Activated CD4-positive, alpha-beta T cell treated with anti-CD3 and anti-CD28 coated beads, Interleukin-2, amount 10 ng/mL, durations not matched to agents 7 days and 5 days (primary cell): Measurements from ENCODE around the gene IGFBP5. TPM values are rescaled to one million over a fixed set of nuclear protein-coding genes. Genes with fewer than 3 reads are reported as not detected.

Experiments used
- CTCF ChIA-PET: fragments of 350-600 bp; sonication (Branson Sonifier 250); formaldehyde crosslinking; loops from one replicate; lab custom pipeline; 2021; ENCODE audit warnings: antibody characterized with exemption; lab: Charles Lee
- POLR2A ChIA-PET: fragments of 350-600 bp; sonication (Branson Sonifier 250); formaldehyde crosslinking; loops from one replicate; lab custom pipeline; 2021; ENCODE audit warnings: antibody characterized with exemption; lab: Charles Lee
- DNase-seq: peaks from one replicate; pipeline ENCODE4 v3.0.0-alpha.2; 2020
- H3K27ac Mint-ChIP-seq: one replicate; pipeline ENCODE4 v1.8.0; 2021; ENCODE audit warnings: mild to moderate bottlenecking, moderate library complexity, mixed read lengths
- H3K27me3 Mint-ChIP-seq: one replicate; pipeline ENCODE4 v1.8.0; 2021; ENCODE audit warnings: mixed read lengths
- H3K36me3 Mint-ChIP-seq: one replicate; pipeline ENCODE4 v1.8.0; 2021; ENCODE audit warnings: low read depth, mixed read lengths
- H3K4me1 Mint-ChIP-seq: one replicate; pipeline ENCODE4 v1.8.0; 2021; ENCODE audit warnings: mixed read lengths
- H3K4me3 Mint-ChIP-seq: one replicate; pipeline ENCODE4 v1.8.0; 2021; ENCODE audit warnings: mild to moderate bottlenecking, moderate library complexity, mixed read lengths
- H3K9me3 Mint-ChIP-seq: one replicate; pipeline ENCODE4 v1.8.0; 2021; ENCODE audit warnings: mixed read lengths
- total RNA-seq, 2 experiments: library from RNA; stranded (reverse); gene quantifications; one replicate each; pipeline ENCODE4 v1.2.3, GENCODE V29; 2021

IGFBP5 gene
- total RNA-seq, 2 experiments from 2014 or later = not detected

DNA sequence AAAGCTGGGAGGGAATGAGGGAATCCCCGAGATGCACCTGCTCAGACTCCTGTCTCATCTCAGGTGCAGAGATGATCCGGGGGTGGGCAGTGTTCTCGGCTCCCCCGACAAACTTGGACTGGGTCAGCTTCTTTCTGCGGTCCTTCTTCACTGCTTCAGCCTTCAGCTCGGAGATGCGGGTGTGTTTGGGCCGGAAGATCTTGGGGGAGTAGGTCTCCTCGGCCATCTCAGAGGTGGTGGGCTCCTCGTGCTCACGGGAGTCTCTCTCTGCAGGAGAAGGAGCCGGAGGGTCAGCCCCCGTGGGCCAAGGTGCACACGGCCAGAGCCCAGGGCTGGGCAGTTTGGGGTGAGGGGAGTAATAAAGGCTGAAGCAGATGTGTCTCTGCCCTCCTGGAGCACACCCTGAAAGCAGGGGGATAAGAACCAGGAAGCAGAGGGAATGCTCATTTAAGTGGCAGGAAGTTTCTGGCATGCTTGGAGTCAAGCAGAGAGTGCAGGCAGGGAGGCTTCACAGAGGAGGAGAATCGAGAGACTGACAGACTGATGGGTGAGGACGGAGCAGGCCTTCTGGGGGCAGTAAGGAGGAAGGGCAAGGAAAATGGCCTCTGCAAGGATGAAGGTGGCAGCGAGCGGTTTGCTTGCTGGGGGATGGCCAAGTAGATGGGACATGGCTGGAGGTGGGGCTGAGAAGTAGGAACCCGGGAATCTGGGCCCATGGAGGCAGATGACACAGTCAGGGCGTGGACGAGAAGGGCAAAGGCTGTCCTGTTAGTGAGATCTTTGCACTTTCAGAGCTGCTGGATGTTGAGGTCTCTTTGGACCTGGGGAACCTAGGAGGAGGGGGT lies 16.3 kb downstream of the IGFBP5 start:
- H3K9me3 Mint-ChIP-seq = no peaks in the 10 kb centered on the region
- no peak for DNase-seq
- no peak overlapping the region for H3K27ac Mint-ChIP-seq
- peaks cover 5% of the 10 kb centered on the region for H3K27me3 Mint-ChIP-seq
- POLR2A ChIA-PET = no interaction called here
- H3K36me3 Mint-ChIP-seq = no peaks in the 10 kb centered on the region
- H3K4me1 Mint-ChIP-seq = peaks cover 10% of the 10 kb centered on the region
- no peak overlapping the region for H3K4me3 Mint-ChIP-seq
- CTCF ChIA-PET = interaction anchor here (0.6 to 1.0 kb wide), 2 partner anchors 13 to 37 kb away, joined by 3 to 4 read pairs; no protein-coding TSS in a partner anchor

DNA sequence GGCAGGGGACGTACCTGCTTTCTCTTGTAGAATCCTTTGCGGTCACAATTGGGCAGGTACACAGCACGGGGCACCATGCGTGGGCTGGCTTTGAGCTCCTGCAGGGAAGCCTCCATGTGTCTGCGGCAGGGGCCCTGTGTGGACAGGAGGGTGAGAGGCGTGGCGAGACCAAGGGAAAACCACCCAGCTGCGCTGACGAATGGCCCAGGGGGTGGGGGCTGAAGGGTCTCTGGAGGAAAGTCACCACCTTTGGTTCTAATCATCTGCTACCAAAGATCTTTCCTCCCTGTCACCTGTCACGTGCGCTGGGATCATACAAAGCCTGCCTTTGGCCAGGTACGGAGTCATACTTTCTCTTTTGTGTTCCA lies 17.3 kb downstream of the IGFBP5 start:
- Mint-ChIP-seq H3K4me3 (no peak overlapping the region), H3K27me3 (peaks cover 2% of the 10 kb centered on the region), H3K27ac (no peak overlapping the region), H3K9me3 (no peaks in the 10 kb centered on the region), H3K36me3 (no peaks in the 10 kb centered on the region), H3K4me1 (peaks cover 10% of the 10 kb centered on the region)
- CTCF ChIA-PET = interaction anchor here (0.7 kb wide), 1 partner anchor 11 kb away, joined by 3 read pairs; no protein-coding TSS in a partner anchor
- no peak for DNase-seq
- POLR2A ChIA-PET = no interaction called here

DNA sequence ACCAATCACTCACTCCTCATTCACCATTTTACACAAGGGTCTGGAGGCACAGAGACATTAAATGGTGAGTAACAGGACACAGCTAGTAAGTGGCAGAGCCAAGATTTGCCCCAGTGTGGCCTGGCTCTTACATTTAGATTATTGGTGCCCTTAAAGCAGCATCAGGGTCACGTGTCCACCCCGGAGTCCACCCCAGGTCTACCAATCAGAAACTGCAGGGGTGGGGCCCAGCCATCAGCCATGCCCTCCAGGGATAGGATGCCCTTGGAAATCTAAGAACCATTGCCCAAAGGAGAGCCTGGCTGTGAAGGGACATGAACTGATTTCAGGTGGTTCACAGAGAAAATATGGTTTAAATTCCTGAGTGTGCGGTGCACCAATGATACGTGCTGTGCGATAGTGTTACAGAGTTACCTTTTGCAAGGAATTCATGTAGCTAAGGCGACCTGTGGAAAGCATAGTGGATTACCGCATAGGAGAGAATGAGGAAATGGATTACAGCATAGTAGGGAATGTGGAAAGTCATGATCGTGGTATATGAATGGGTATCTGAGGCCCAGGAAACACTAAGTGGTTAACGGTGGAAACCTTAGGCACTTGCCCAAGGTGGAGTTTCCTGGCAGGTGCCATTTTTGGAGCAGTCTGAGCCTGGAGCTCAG lies 17.8 kb downstream of the IGFBP5 start:
- CTCF ChIA-PET = interaction anchor here (0.5 to 0.7 kb wide), 2 partner anchors 11 to 565 kb away, joined by 3 read pairs; no protein-coding TSS in a partner anchor
- Mint-ChIP-seq H3K4me3 (no peak overlapping the region), H3K4me1 (peaks cover 10% of the 10 kb centered on the region), H3K27me3 (peaks cover 2% of the 10 kb centered on the region), H3K9me3 (no peaks in the 10 kb centered on the region), H3K36me3 (no peaks in the 10 kb centered on the region), H3K27ac (no peak overlapping the region)
- POLR2A ChIA-PET = no interaction called here
- no peak for DNase-seq

- Mint-ChIP-seq H3K27me3 (no peaks in the 10 kb centered on the region), H3K4me1 (peaks cover 2% of the 10 kb centered on the region), H3K4me3 (no peak overlapping the region), H3K27ac (no peak overlapping the region), H3K9me3 (no peaks in the 10 kb centered on the region), H3K36me3 (no peaks in the 10 kb centered on the region)
- POLR2A ChIA-PET = no interaction called here
- CTCF ChIA-PET = interaction anchor here (0.5 kb wide), 1 partner anchor 17 kb away, joined by 3 read pairs; no protein-coding TSS in a partner anchor
- no peak for DNase-seq
Measured at GRCh38 chr2:216676630-216677029, 18.7 kb downstream of the IGFBP5 start.

- Mint-ChIP-seq H3K27me3 (no peaks in the 10 kb centered on the region), H3K9me3 (no peaks in the 10 kb centered on the region), H3K4me1 (no peaks in the 10 kb centered on the region), H3K4me3 (no peak overlapping the region), H3K36me3 (no peaks in the 10 kb centered on the region), H3K27ac (no peak overlapping the region)
- DNase-seq = no peak
- CTCF ChIA-PET = interaction anchor here (1.1 to 1.6 kb wide), 3 partner anchors 9 to 158 kb away, joined by 3 read pairs; no protein-coding TSS in a partner anchor
- POLR2A ChIA-PET = no interaction called here
Measured at GRCh38 chr2:216674376-216674775, 21.0 kb downstream of the IGFBP5 start.

- no peak overlapping the region for H3K27ac Mint-ChIP-seq
- H3K4me1 Mint-ChIP-seq = no peaks in the 10 kb centered on the region
- no peaks in the 10 kb centered on the region for H3K36me3 Mint-ChIP-seq
- CTCF ChIA-PET = interaction anchor here (1.5 kb wide), 1 partner anchor 155 kb away, joined by 3 read pairs; no protein-coding TSS in a partner anchor
- no peak for DNase-seq
- H3K4me3 Mint-ChIP-seq = no peak overlapping the region
- H3K9me3 Mint-ChIP-seq = no peaks in the 10 kb centered on the region
- POLR2A ChIA-PET = no interaction called here
- no peaks in the 10 kb centered on the region for H3K27me3 Mint-ChIP-seq
Measured at GRCh38 chr2:216673609-216674008, 21.7 kb downstream of the IGFBP5 start.

DNA sequence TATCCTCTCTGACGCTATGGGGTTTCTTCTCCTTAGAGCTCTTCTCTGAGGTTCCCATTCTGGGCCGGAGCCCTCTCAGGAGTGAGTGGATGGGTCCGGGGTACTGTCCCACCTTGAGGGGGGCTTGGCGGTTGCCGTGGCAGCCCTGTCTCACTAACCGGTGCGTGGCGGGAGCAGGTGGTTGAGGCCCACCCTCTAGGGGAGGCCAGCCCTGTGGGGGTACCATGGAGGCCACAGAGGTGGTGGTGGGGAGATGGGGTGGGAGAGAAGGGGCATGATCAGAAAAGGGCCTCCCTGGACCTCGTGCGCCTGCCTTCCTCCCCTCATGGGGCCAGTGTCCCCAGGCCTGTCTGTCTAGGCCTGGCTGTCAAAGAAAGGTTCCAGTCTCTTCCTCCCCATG lies 22.3 kb downstream of the IGFBP5 start:
- no peaks in the 10 kb centered on the region for H3K27me3 Mint-ChIP-seq
- no peak overlapping the region for H3K27ac Mint-ChIP-seq
- H3K4me3 Mint-ChIP-seq = no peak overlapping the region
- H3K9me3 Mint-ChIP-seq = no peaks in the 10 kb centered on the region
- no peaks in the 10 kb centered on the region for H3K36me3 Mint-ChIP-seq
- H3K4me1 Mint-ChIP-seq = no peaks in the 10 kb centered on the region
- POLR2A ChIA-PET = no interaction called here
- CTCF ChIA-PET = no interaction called here
- DNase-seq = no peak

GRCh38 chr2:216672466-216672865 lies 22.9 kb downstream of the IGFBP5 start:
- no peak for DNase-seq
- Mint-ChIP-seq H3K4me3 (no peak overlapping the region), H3K27ac (no peak overlapping the region), H3K27me3 (no peaks in the 10 kb centered on the region), H3K4me1 (no peaks in the 10 kb centered on the region), H3K9me3 (no peaks in the 10 kb centered on the region), H3K36me3 (no peaks in the 10 kb centered on the region)
- POLR2A ChIA-PET = no interaction called here
- CTCF ChIA-PET = no interaction called here

DNA sequence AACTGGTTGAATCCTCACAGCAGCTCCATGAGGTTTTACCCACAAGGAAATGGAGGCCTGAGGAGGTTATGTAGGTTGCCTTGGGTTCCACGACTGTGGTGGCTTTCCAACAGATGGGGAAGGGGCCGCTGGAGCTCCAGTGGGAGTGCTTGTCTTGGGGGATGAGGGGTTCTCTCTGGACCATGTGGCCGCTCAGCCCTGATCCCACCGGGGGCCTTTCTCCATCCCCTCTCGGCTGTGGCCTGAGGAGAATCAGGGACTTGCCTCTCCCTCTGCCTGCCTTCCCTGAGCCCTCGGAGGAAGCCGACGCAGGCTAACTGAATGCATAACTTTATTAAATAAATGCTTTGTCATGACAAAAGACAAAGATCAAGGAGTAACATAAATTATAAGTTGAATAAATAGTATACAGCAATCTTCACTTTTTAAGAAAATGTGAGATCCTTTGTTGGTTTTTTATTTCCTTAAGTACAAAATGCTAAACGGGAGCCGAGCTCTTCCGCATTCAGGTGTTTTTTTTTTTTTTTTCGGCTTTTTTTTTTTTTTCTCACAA lies 23.5 kb downstream of the IGFBP5 start:
- ChIA-PET CTCF (no interaction called here), POLR2A (no interaction called here)
- Mint-ChIP-seq H3K36me3 (no peaks in the 10 kb centered on the region), H3K27me3 (no peaks in the 10 kb centered on the region), H3K4me1 (no peaks in the 10 kb centered on the region), H3K9me3 (no peaks in the 10 kb centered on the region), H3K4me3 (no peak overlapping the region), H3K27ac (no peak overlapping the region)
- DNase-seq = no peak

- CTCF ChIA-PET = no interaction called here
- POLR2A ChIA-PET = no interaction called here
- Mint-ChIP-seq H3K9me3 (no peaks in the 10 kb centered on the region), H3K36me3 (no peaks in the 10 kb centered on the region), H3K27me3 (no peaks in the 10 kb centered on the region), H3K4me1 (no peaks in the 10 kb centered on the region), H3K27ac (no peak overlapping the region), H3K4me3 (no peak overlapping the region)
- no peak for DNase-seq
Measured at GRCh38 chr2:216671081-216671411, 24.3 kb downstream of the IGFBP5 start.

DNA sequence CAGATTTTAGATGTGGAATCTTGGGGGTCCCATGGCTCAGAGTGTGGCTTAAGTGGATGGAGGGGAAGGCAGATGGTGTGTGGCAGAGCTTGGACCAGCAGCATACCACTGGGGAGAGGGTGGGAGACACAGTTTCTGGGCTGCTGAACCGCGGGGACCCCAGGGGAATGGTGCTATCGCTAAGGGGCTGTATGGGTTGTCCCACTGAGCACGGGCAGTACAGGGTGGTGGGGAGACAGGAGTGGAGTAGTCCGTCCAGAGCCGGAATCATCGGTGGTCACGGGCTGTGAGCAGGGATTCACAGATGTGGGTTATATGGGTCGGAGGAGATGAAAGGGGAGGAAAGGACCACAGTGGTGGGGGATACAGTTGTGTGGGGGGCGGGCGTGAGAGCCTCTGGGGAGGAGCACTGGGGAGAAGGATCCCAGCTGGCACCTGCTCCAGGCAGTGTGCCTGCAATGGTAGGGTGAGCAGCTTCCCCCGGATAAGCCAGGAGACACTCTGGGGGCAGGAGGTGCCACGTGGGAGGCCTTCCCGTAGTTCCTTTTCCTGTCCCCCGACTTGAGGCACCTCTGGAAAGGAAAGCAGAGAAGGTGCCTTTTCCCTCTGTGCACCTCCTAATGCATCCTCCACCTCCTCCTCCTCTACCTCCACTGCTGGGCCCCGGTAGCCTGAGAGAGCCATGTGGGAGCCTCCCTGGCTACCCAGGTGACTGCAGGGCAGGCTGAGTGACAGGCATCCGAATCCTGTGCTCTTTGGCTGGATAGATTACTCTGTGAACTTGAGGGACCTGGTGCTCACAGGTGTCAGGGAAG lies 24.9 kb downstream of the IGFBP5 start:
- no peaks in the 10 kb centered on the region for H3K9me3 Mint-ChIP-seq
- CTCF ChIA-PET = interaction anchor here (1.5 kb wide), 1 partner anchor 152 kb away, joined by 3 read pairs; no protein-coding TSS in a partner anchor

GRCh38 chr2:216666461-216667233 lies 28.7 kb downstream of the IGFBP5 start:
- no peaks in the 10 kb centered on the region for H3K9me3 Mint-ChIP-seq
- H3K4me1 Mint-ChIP-seq = no peaks in the 10 kb centered on the region
- DNase-seq = peak; percentile 71
- no peak overlapping the region for H3K27ac Mint-ChIP-seq
- ChIA-PET POLR2A (no interaction called here), CTCF (interaction anchor here (0.6 to 8.5 kb wide), 10 partner anchors 8 to 153 kb away, joined by 3 to 60 read pairs (median 4); no protein-coding TSS in a partner anchor)
- H3K36me3 Mint-ChIP-seq = no peaks in the 10 kb centered on the region
- no peak overlapping the region for H3K4me3 Mint-ChIP-seq
- no peaks in the 10 kb centered on the region for H3K27me3 Mint-ChIP-seq

More for the DNA sequence above, 24.9 kb downstream of the IGFBP5 start:
- no peak for DNase-seq
- no peaks in the 10 kb centered on the region for H3K36me3 Mint-ChIP-seq
- no peaks in the 10 kb centered on the region for H3K27me3 Mint-ChIP-seq
- H3K4me3 Mint-ChIP-seq = no peak overlapping the region
- POLR2A ChIA-PET = no interaction called here
- no peaks in the 10 kb centered on the region for H3K4me1 Mint-ChIP-seq
- no peak overlapping the region for H3K27ac Mint-ChIP-seq
